T-helper 1 cell treated with Interleukin-12 subunit alpha and Interleukin-12 subunit beta and Interleukin-4 antibody, amounts not matched to agents 30 μg/mL and 1 μg/mL, for 36 hours (primary cell): Measurements from ENCODE around the gene OTOG.

Experiments
- H3K27ac Mint-ChIP-seq: one replicate; pipeline ENCODE4 v1.8.0; 2021; ENCODE audit warnings: mild to moderate bottlenecking, mixed read lengths
- H3K27me3 Mint-ChIP-seq: one replicate; pipeline ENCODE4 v1.8.0; 2021; ENCODE audit warnings: low read depth, mixed read lengths
- H3K36me3 Mint-ChIP-seq: one replicate; pipeline ENCODE4 v1.8.0; 2021; ENCODE audit warnings: low read depth, mixed read lengths
- H3K4me1 Mint-ChIP-seq: one replicate; pipeline ENCODE4 v1.8.0; 2021; ENCODE audit warnings: low read depth, mixed read lengths
- H3K4me3 Mint-ChIP-seq: one replicate; pipeline ENCODE4 v1.8.0; 2021; ENCODE audit warnings: mild to moderate bottlenecking, moderate library complexity, mixed read lengths
- H3K9me3 Mint-ChIP-seq: one replicate; pipeline ENCODE4 v1.8.0; 2021; ENCODE audit warnings: mixed read lengths

The OTOG gene

GRCh38 chr11:17600316-17601255 lies 53.5 kb downstream of the OTOG start:
- H3K9me3 Mint-ChIP-seq = no peaks in the 10 kb centered on the region
- H3K27ac Mint-ChIP-seq = no peak overlapping the region
- no peaks in the 10 kb centered on the region for H3K36me3 Mint-ChIP-seq
- no peaks in the 10 kb centered on the region for H3K27me3 Mint-ChIP-seq
- peaks cover 5% of the 10 kb centered on the region for H3K4me1 Mint-ChIP-seq
- H3K4me3 Mint-ChIP-seq = no peak overlapping the region

- H3K27ac Mint-ChIP-seq = no peak overlapping the region
- H3K4me1 Mint-ChIP-seq = peaks cover 5% of the 10 kb centered on the region
- no peaks in the 10 kb centered on the region for H3K27me3 Mint-ChIP-seq
- no peaks in the 10 kb centered on the region for H3K36me3 Mint-ChIP-seq
- H3K4me3 Mint-ChIP-seq = no peak overlapping the region
- H3K9me3 Mint-ChIP-seq = no peaks in the 10 kb centered on the region
These were observed 54.2 kb downstream of the OTOG start for GRCh38 chr11:17601256-17601671.

- Mint-ChIP-seq H3K27ac (no peak overlapping the region), H3K27me3 (no peaks in the 10 kb centered on the region), H3K9me3 (no peaks in the 10 kb centered on the region), H3K4me3 (no peak overlapping the region), H3K36me3 (no peaks in the 10 kb centered on the region), H3K4me1 (peaks cover 5% of the 10 kb centered on the region)
These were observed 54.6 kb downstream of the OTOG start for GRCh38 chr11:17601676-17602075.

- Mint-ChIP-seq H3K27ac (no peak overlapping the region), H3K4me1 (peaks cover 5% of the 10 kb centered on the region), H3K4me3 (no peak overlapping the region), H3K36me3 (no peaks in the 10 kb centered on the region), H3K27me3 (no peaks in the 10 kb centered on the region), H3K9me3 (no peaks in the 10 kb centered on the region)
These were observed 55.3 kb downstream of the OTOG start for GRCh38 chr11:17602105-17603001.

GRCh38 chr11:17603056-17603825 lies 56.2 kb downstream of the OTOG start:
- no peaks in the 10 kb centered on the region for H3K36me3 Mint-ChIP-seq
- no peaks in the 10 kb centered on the region for H3K9me3 Mint-ChIP-seq
- no peak overlapping the region for H3K27ac Mint-ChIP-seq
- H3K4me1 Mint-ChIP-seq = peaks cover 5% of the 10 kb centered on the region
- no peak overlapping the region for H3K4me3 Mint-ChIP-seq
- no peaks in the 10 kb centered on the region for H3K27me3 Mint-ChIP-seq

GRCh38 chr11:17604201-17604914 lies 57.3 kb downstream of the OTOG start:
- Mint-ChIP-seq H3K4me3 (no peak overlapping the region), H3K36me3 (no peaks in the 10 kb centered on the region), H3K9me3 (no peaks in the 10 kb centered on the region), H3K27me3 (no peaks in the 10 kb centered on the region), H3K4me1 (peaks cover 5% of the 10 kb centered on the region), H3K27ac (no peak overlapping the region)

- Mint-ChIP-seq H3K4me3 (no peak overlapping the region), H3K27me3 (no peaks in the 10 kb centered on the region), H3K9me3 (no peaks in the 10 kb centered on the region), H3K27ac (no peak overlapping the region), H3K36me3 (no peaks in the 10 kb centered on the region), H3K4me1 (peaks cover 5% of the 10 kb centered on the region)
These were observed 57.8 kb downstream of the OTOG start for GRCh38 chr11:17604915-17605233.

- Mint-ChIP-seq H3K9me3 (no peaks in the 10 kb centered on the region), H3K4me1 (peaks cover 5% of the 10 kb centered on the region), H3K36me3 (no peaks in the 10 kb centered on the region), H3K4me3 (no peak overlapping the region), H3K27me3 (no peaks in the 10 kb centered on the region), H3K27ac (no peak overlapping the region)
These were observed 58.6 kb downstream of the OTOG start for GRCh38 chr11:17605651-17606122.

- H3K27ac Mint-ChIP-seq = no peak overlapping the region
- H3K4me1 Mint-ChIP-seq = no peaks in the 10 kb centered on the region
- H3K4me3 Mint-ChIP-seq = no peak overlapping the region
These were observed 59.4 kb downstream of the OTOG start for GRCh38 chr11:17606233-17607082.

GRCh38 chr11:17607083-17607429 lies 60.0 kb downstream of the OTOG start:
- no peaks in the 10 kb centered on the region for H3K9me3 Mint-ChIP-seq
- H3K4me3 Mint-ChIP-seq = no peak overlapping the region
- H3K27ac Mint-ChIP-seq = no peak overlapping the region
- H3K4me1 Mint-ChIP-seq = no peaks in the 10 kb centered on the region
- no peaks in the 10 kb centered on the region for H3K27me3 Mint-ChIP-seq
- H3K36me3 Mint-ChIP-seq = no peaks in the 10 kb centered on the region

More at GRCh38 chr11:17606233-17607082, 59.4 kb downstream of the OTOG start:
- Mint-ChIP-seq H3K9me3 (no peaks in the 10 kb centered on the region), H3K27me3 (no peaks in the 10 kb centered on the region), H3K36me3 (no peaks in the 10 kb centered on the region)

- H3K9me3 Mint-ChIP-seq = no peaks in the 10 kb centered on the region
- H3K36me3 Mint-ChIP-seq = no peaks in the 10 kb centered on the region
- no peaks in the 10 kb centered on the region for H3K27me3 Mint-ChIP-seq
- H3K4me1 Mint-ChIP-seq = no peaks in the 10 kb centered on the region
- no peak overlapping the region for H3K4me3 Mint-ChIP-seq
- no peak overlapping the region for H3K27ac Mint-ChIP-seq
These were observed 60.8 kb downstream of the OTOG start for GRCh38 chr11:17607591-17608570.

GRCh38 chr11:17608821-17609220 lies 61.8 kb downstream of the OTOG start:
- Mint-ChIP-seq H3K27ac (no peak overlapping the region), H3K27me3 (no peaks in the 10 kb centered on the region), H3K36me3 (no peaks in the 10 kb centered on the region), H3K9me3 (no peaks in the 10 kb centered on the region), H3K4me1 (no peaks in the 10 kb centered on the region), H3K4me3 (no peak overlapping the region)
